SK-N-SH (cell line): ENCODE data around the gene PRDM13. TPM values are rescaled to one million over a fixed set of nuclear protein-coding genes. Genes with fewer than 3 reads are reported as not detected.

ENCODE experiments used
- CTCF ChIA-PET: fragments of 300-600, 350-600 bp; formaldehyde crosslinking; extraction: SDS; loops from one replicate; lab custom pipeline; 2021; lab: Yijun Ruan, JAX
- POLR2A ChIA-PET: fragments of 350-600 bp; sonication (Branson Sonifier 250); formaldehyde crosslinking; extraction: SDS; loops from one replicate; lab custom pipeline; 2020; ENCODE audit warnings: antibody characterized with exemption, inconsistent platforms; lab: Yijun Ruan, JAX
- DNase-seq: peaks from one replicate; pipeline ENCODE4 v3.0.0; 2012
- H2AFZ ChIP-seq: fragments of 200-600 bp; sonication (generic); 2 replicates; pipeline ENCODE4 v1.8.1; 2016; ENCODE audit warnings: antibody characterized with exemption, mild to moderate bottlenecking, low read depth
- H3F3A ChIP-seq: fragments of 200-600 bp; sonication (generic); replicated peaks from 2 replicates; pipeline ENCODE3; 2016; ENCODE audit warnings: antibody characterized with exemption, mild to moderate bottlenecking; ENCODE audit not compliant: insufficient read depth
- H3K27ac ChIP-seq, 2 experiments: fragments of 200-500 bp in 1 of 2; fragments of 200-600 bp in 1 of 2; sonication (Bioruptor generic) in 1 of 2; sonication (generic), shearing (Covaris generic) in 1 of 2; 2 replicates each; pipeline versions ENCODE4 v1.5.1 to v1.6.1; 2014 to 2016; ENCODE audit warnings: low read depth in 2 of 2, inconsistent platforms in 1 of 2, low read length in 1 of 2, mild to moderate bottlenecking in 1 of 2, mixed read lengths in 1 of 2
- H3K27me3 ChIP-seq: fragments of 200-600 bp; sonication (generic), shearing (Covaris generic); 2 replicates; pipeline ENCODE4 v1.6.1; 2016; ENCODE audit warnings: mixed run types; ENCODE audit not compliant: insufficient read depth
- H3K36me3 ChIP-seq, 2 experiments: fragments of 200-500 bp in 1 of 2; fragments of 200-600 bp in 1 of 2; sonication (Bioruptor generic) in 1 of 2; sonication (generic) in 1 of 2; replicated peaks in 1 of 2; 2 replicates each; pipeline versions ENCODE3 to v1.5.1; 2014 to 2016; ENCODE audit warnings: low read length in 1 of 2, mild to moderate bottlenecking in 1 of 2; ENCODE audit not compliant: insufficient read depth in 2 of 2, control insufficient read depth in 1 of 2
- H3K4me1 ChIP-seq, 2 experiments: fragments of 200-500 bp in 1 of 2; fragments of 200-600 bp in 1 of 2; sonication (Bioruptor generic) in 1 of 2; sonication (generic), shearing (Covaris generic) in 1 of 2; 2 replicates each; pipeline versions ENCODE4 v1.5.1 to v1.6.1; 2014 to 2016; ENCODE audit warnings: low read depth in 1 of 2, low read length in 1 of 2, mixed run types in 1 of 2; ENCODE audit not compliant: insufficient read depth in 2 of 2, control insufficient read depth in 1 of 2
- H3K4me2 ChIP-seq: fragments of 200-600 bp; sonication (generic), shearing (Covaris generic); 2 replicates; pipeline ENCODE4 v1.6.1; 2017; ENCODE audit warnings: mixed run types
- H3K4me3 ChIP-seq, 2 experiments: fragments of 200-500 bp in 1 of 2; fragments of 200-600 bp in 1 of 2; sonication (Bioruptor generic) in 1 of 2; sonication (generic), shearing (Covaris generic) in 1 of 2; 2 replicates each; pipeline versions ENCODE4 v1.5.1 to v1.8.1; 2014 to 2016; ENCODE audit warnings: low read depth in 2 of 2, inconsistent platforms in 1 of 2, low read length in 1 of 2, mild to moderate bottlenecking in 1 of 2, mixed read lengths in 1 of 2, moderate library complexity in 1 of 2
- H3K79me2 ChIP-seq: fragments of 200-600 bp; sonication (generic); 2 replicates; pipeline ENCODE4 v1.8.1; 2017; ENCODE audit warnings: mild to moderate bottlenecking; ENCODE audit not compliant: insufficient read depth
- H3K9ac ChIP-seq: fragments of 200-600 bp; sonication (generic); 2 replicates; pipeline ENCODE4 v1.6.1; 2017; ENCODE audit warnings: mixed run types
- H3K9me2 ChIP-seq: fragments of 200-600 bp; sonication (generic); 2 replicates; pipeline ENCODE4 v1.6.1; 2017; ENCODE audit warnings: mixed run types
- H3K9me3 ChIP-seq: fragments of 200-600 bp; sonication (generic); 2 replicates; pipeline ENCODE4 v1.6.1; 2017; ENCODE audit warnings: mixed run types, mild to moderate bottlenecking, moderate library complexity
- H4K20me1 ChIP-seq: fragments of 200-600 bp; sonication (generic); 2 replicates; pipeline ENCODE4 v1.6.1; 2017; ENCODE audit warnings: mild to moderate bottlenecking, mixed run types; ENCODE audit not compliant: insufficient read depth
- EZH2phosphoT487 ChIP-seq: fragments of 200-600 bp; sonication (generic); IDR thresholded peaks from 2 replicates; pipeline ENCODE4 v1.6.1; 2017; ENCODE audit warnings: low read depth, mixed run types, mild to moderate bottlenecking, antibody characterized with exemption, moderate library complexity, borderline replicate concordance
- FOXJ3 ChIP-seq: sonication (generic); formaldehyde crosslinking; IDR thresholded peaks from 2 replicates; pipeline ENCODE4 v1.5.1; 2020; ENCODE audit warnings: mild to moderate bottlenecking, missing genetic modification reagents
- FOXM1 ChIP-seq: IDR thresholded peaks from 2 replicates; pipeline ENCODE4 v1.4.0; 2012; ENCODE audit warnings: low read depth, mild to moderate bottlenecking
- MEF2A ChIP-seq: IDR thresholded peaks from 2 replicates; pipeline ENCODE4 v1.4.0; 2012; ENCODE audit warnings: low read depth, borderline replicate concordance
- WGBS: methylation state at CpG from one replicate; pipeline ENCODE4 v1.1.6; 2017; ENCODE audit warnings: low lambda C conversion rate; 5-methylcytosine and 5-hydroxymethylcytosine counted together
- polyA plus RNA-seq, 3 experiments: library from polyadenylated mRNA; depleted of rRNA; stranded (reverse); fragments of >200 nt; gene quantifications; 2 replicates each; pipeline ENCODE4 v1.2.3, GENCODE V29; 2012
- TF ChIP-seq, protein P1 (sequence below): IDR thresholded peaks from 2 replicates; pipeline ENCODE4 v1.4.0; 2012; ENCODE audit warnings: low read depth
- TF ChIP-seq, protein P2 (sequence below): fragments of 200-600 bp; sonication (generic); IDR thresholded peaks from 2 replicates; pipeline ENCODE4 v1.6.1; 2017; ENCODE audit warnings: antibody characterized with exemption, mild to moderate bottlenecking, moderate library complexity
- TF ChIP-seq, protein P3 (sequence below): IDR thresholded peaks from 2 replicates; pipeline ENCODE4; 2012

PRDM13 gene
- polyA plus RNA-seq, 1 of the 3 experiments (the other 2 are of a cell fraction), result 0.02 TPM

DNA sequence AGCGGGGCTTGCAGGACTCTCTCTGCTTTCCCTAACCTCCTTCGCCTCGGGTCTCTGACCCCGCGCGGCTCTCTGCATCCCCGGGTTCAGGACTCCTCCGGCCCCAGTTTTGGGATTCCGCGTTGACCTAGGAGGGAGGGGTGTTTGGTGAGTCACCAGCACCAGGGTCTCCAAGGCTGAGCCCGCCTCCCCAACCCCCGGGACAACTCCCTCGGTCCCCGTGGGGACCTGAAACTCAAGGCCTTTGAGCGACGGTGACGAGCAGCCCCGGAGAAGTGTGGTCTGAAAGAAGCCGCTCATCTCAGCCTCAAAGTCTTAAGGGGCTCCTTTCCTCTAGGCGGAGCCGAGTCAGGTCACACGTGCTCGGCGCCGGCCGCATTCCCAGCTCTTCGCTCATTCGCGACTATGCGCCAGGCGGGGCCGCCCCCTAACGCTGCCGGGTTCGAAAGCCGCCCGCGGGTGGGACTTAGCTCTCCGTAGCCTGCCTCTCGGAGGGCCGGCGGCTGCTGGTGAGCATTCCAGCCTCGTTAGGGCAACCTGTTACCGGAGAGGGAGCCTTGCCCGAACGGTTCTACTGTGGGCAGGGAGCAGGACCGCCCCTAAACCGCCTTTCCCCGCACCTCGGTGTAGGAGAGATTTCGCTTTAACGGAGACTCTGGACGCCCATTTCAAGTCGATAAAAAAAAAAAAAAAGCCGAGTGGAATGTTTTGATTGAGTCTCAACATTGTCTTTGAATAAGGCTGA lies 3.0 kb upstream of the PRDM13 start:
- Histone ChIP-seq H3K79me2 (no peaks in the 10 kb centered on the region), H3F3A (no peaks in the 10 kb centered on the region), H3K27ac (no peak overlapping the region), H3K4me3 (peak overlapping the region; percentile 36 to 50), H3K9me3 (no peaks in the 10 kb centered on the region), H3K4me1 (peaks cover 5 to 8% of the 10 kb centered on the region in 2 experiments; a peak in 3 of 4 replicates), H3K27me3 (peaks cover 88% of the 10 kb centered on the region), H3K9ac (no peak overlapping the region), H2AFZ (0 out of 2 replicates have a peak overlapping the region, but pooled peaks have one; percentile 51), H3K9me2 (no peaks in the 10 kb centered on the region), H4K20me1 (no peaks in the 10 kb centered on the region), H3K4me2 (peak overlapping the region; percentile 74), H3K36me3 (no peaks in the 10 kb centered on the region)
- 4% methylated on average over 30 of the region's 55 CpGs for WGBS
- TF ChIP-seq, protein P1, sequence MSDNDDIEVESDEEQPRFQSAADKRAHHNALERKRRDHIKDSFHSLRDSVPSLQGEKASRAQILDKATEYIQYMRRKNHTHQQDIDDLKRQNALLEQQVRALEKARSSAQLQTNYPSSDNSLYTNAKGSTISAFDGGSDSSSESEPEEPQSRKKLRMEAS, result peak; percentile 29; the same call in 1 of the 2 replicates
- peak; percentile 95; the same call in 1 of the 2 replicates for TF ChIP-seq EZH2phosphoT487
- TF ChIP-seq, protein P2, sequence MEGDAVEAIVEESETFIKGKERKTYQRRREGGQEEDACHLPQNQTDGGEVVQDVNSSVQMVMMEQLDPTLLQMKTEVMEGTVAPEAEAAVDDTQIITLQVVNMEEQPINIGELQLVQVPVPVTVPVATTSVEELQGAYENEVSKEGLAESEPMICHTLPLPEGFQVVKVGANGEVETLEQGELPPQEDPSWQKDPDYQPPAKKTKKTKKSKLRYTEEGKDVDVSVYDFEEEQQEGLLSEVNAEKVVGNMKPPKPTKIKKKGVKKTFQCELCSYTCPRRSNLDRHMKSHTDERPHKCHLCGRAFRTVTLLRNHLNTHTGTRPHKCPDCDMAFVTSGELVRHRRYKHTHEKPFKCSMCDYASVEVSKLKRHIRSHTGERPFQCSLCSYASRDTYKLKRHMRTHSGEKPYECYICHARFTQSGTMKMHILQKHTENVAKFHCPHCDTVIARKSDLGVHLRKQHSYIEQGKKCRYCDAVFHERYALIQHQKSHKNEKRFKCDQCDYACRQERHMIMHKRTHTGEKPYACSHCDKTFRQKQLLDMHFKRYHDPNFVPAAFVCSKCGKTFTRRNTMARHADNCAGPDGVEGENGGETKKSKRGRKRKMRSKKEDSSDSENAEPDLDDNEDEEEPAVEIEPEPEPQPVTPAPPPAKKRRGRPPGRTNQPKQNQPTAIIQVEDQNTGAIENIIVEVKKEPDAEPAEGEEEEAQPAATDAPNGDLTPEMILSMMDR, result no peak
- ChIA-PET POLR2A (interaction anchor here (1.1 kb wide), 1 partner anchor 35 kb away, joined by 3 read pairs; the partner anchor contains the start of gene CCNC), CTCF (interaction anchor here (0.5 to 2.7 kb wide), 5 partner anchors 10 to 442 kb away, joined by 3 to 18 read pairs (median 4); no protein-coding TSS in a partner anchor)
- peak; percentile 65 for DNase-seq

DNA sequence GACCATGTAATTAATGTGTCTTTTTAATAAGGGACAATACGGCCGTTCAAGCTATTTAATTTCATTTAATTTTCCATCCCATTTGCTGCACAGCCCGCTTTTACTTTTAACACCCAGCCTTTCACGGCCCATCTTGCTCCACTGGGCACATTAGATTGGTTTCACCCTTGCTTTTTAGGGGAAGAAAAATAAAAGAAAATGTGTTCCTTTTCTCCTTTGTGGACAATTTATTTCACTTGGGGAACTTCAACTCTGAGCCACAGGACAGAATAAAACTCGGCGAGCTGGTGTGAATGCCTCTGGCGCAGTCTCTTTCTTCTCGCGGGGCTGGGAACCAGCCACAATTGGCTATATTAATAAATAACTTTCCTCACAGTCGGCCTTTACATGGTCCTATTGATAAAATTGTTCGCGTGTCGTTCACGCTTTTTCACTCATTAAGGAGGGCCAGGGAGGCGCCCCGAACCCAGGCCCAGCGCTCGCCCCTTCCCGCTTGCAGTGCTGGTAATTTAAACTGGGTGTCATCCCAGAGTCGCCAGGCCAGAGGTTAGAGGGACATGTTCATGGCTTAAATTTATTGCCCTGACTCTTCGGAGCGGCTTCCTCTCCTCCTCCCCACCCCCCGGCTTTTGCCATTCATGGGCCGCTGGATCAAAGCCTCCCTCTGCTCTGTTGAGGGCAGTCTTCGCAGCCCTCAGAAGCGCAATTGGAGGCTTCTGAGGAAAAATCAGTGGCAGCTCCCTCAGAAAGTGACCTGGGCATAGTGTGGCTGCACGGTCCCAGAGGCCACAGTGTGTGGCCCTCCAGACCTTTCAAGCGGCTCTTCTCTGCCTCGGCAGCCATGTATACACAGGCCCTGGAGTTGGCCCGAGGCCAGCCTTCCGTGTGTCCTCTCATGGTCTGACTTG lies 2.2 kb upstream of the PRDM13 start:
- Histone ChIP-seq H3K9ac (no peak overlapping the region), H3K9me2 (no peaks in the 10 kb centered on the region), H2AFZ (peak overlapping the region; percentile 51; the same call in 1 of the 2 replicates), H3K36me3 (no peaks in the 10 kb centered on the region), H4K20me1 (no peaks in the 10 kb centered on the region), H3K4me3 (peak overlapping the region; percentile 36 to 50; a peak in 2 of 4 replicates), H3K4me2 (peak overlapping the region; percentile 74), H3K79me2 (no peaks in the 10 kb centered on the region), H3K4me1 (peaks cover 5 to 8% of the 10 kb centered on the region in 2 experiments; a peak in 3 of 4 replicates), H3K27me3 (peaks cover 90% of the 10 kb centered on the region), H3K27ac (no peak overlapping the region), H3K9me3 (no peaks in the 10 kb centered on the region), H3F3A (no peaks in the 10 kb centered on the region)
- 24% methylated on average over 31 of the region's 31 CpGs for WGBS
- no peak for TF ChIP-seq MEF2A
- no peak for TF ChIP-seq FOXM1
- TF ChIP-seq FOXJ3, result no peak
- TF ChIP-seq, protein P3, sequence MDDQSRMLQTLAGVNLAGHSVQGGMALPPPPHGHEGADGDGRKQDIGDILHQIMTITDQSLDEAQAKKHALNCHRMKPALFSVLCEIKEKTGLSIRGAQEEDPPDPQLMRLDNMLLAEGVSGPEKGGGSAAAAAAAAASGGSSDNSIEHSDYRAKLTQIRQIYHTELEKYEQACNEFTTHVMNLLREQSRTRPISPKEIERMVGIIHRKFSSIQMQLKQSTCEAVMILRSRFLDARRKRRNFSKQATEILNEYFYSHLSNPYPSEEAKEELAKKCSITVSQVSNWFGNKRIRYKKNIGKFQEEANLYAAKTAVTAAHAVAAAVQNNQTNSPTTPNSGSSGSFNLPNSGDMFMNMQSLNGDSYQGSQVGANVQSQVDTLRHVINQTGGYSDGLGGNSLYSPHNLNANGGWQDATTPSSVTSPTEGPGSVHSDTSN, result no peak
- DNase-seq, result no peak
- POLR2A ChIA-PET, result interaction anchor here (1.1 kb wide), 1 partner anchor 36 kb away, joined by 3 read pairs; the partner anchor contains the start of gene CCNC
- CTCF ChIA-PET, result interaction anchor here (0.5 to 2.7 kb wide), 9 partner anchors 9 to 441 kb away, joined by 3 to 18 read pairs (median 4); no protein-coding TSS in a partner anchor
